Activated CD4-positive, alpha-beta memory T cell treated with anti-CD3 and anti-CD28 coated beads for 36 hours (primary cell): ENCODE data around the gene OGDHL. TPM values are rescaled to one million over a fixed set of nuclear protein-coding genes. Genes with fewer than 3 reads are reported as not detected.

Experiments used
- CTCF ChIA-PET: fragments of 350-600 bp; sonication (Branson Sonifier 250); formaldehyde crosslinking; loops from one replicate; lab custom pipeline; 2021; ENCODE audit warnings: antibody characterized with exemption, inconsistent platforms; lab: Charles Lee
- POLR2A ChIA-PET: fragments of 350-600 bp; sonication (Branson Sonifier 250); formaldehyde crosslinking; loops from one replicate; lab custom pipeline; 2021; ENCODE audit warnings: antibody characterized with exemption; lab: Charles Lee
- DNase-seq: peaks from one replicate; pipeline ENCODE4 v3.0.0-alpha.2; 2020
- H3K27ac Mint-ChIP-seq: one replicate; pipeline ENCODE4 v1.8.0; 2021; ENCODE audit warnings: mixed read lengths
- H3K27me3 Mint-ChIP-seq: one replicate; pipeline ENCODE4 v1.8.0; 2021; ENCODE audit warnings: mixed read lengths
- H3K36me3 Mint-ChIP-seq: one replicate; pipeline ENCODE4 v1.8.0; 2021; ENCODE audit warnings: mixed read lengths
- H3K4me1 Mint-ChIP-seq: one replicate; pipeline ENCODE4 v1.8.0; 2021; ENCODE audit warnings: low read depth, mixed read lengths
- H3K4me3 Mint-ChIP-seq: one replicate; pipeline ENCODE4 v1.8.0; 2021; ENCODE audit warnings: mild to moderate bottlenecking, mixed read lengths
- H3K9me3 Mint-ChIP-seq: one replicate; pipeline ENCODE4 v1.8.0; 2021; ENCODE audit warnings: mixed read lengths
- intact Hi-C: fragments of 100-400 bp; cut with micrococcal nuclease; formaldehyde crosslinking; loops from one replicate; pipeline ENCODE4 v1.15.1; 2023
- total RNA-seq, 2 experiments: library from RNA; stranded (reverse); gene quantifications; one replicate each; pipeline ENCODE4 v1.2.3, GENCODE V29; 2021

Gene OGDHL
- total RNA-seq, 2 experiments from 2014 or later = 0.36 to 0.40 TPM

GRCh38 chr10:49743464-49744075 is 18.6 kb downstream of the OGDHL start:
- H3K4me1 Mint-ChIP-seq = no peaks in the 10 kb centered on the region
- no peaks in the 10 kb centered on the region for H3K27me3 Mint-ChIP-seq
- no peak for DNase-seq
- H3K9me3 Mint-ChIP-seq = no peaks in the 10 kb centered on the region
- intact Hi-C loops = no loop called here
- no peaks in the 10 kb centered on the region for H3K36me3 Mint-ChIP-seq
- no peak overlapping the region for H3K27ac Mint-ChIP-seq
- H3K4me3 Mint-ChIP-seq = no peak overlapping the region
- ChIA-PET CTCF (no interaction called here), POLR2A (no interaction called here)

- CTCF ChIA-PET = no interaction called here
- H3K27me3 Mint-ChIP-seq = no peaks in the 10 kb centered on the region
- H3K36me3 Mint-ChIP-seq = no peaks in the 10 kb centered on the region
- no peaks in the 10 kb centered on the region for H3K4me1 Mint-ChIP-seq
- H3K4me3 Mint-ChIP-seq = no peak overlapping the region
- POLR2A ChIA-PET = no interaction called here
- intact Hi-C loops = no loop called here
- no peak overlapping the region for H3K27ac Mint-ChIP-seq
- DNase-seq = no peak
- H3K9me3 Mint-ChIP-seq = no peaks in the 10 kb centered on the region
Observed at GRCh38 chr10:49742683-49743463, 19.2 kb downstream of the OGDHL start.

- H3K36me3 Mint-ChIP-seq = no peaks in the 10 kb centered on the region
- H3K9me3 Mint-ChIP-seq = no peaks in the 10 kb centered on the region
- intact Hi-C loops = no loop called here
- no peaks in the 10 kb centered on the region for H3K4me1 Mint-ChIP-seq
- ChIA-PET POLR2A (no interaction called here), CTCF (no interaction called here)
- H3K27me3 Mint-ChIP-seq = no peaks in the 10 kb centered on the region
- H3K27ac Mint-ChIP-seq = no peak overlapping the region
- H3K4me3 Mint-ChIP-seq = no peak overlapping the region
- DNase-seq = no peak
Observed at GRCh38 chr10:49741108-49741995, 20.8 kb downstream of the OGDHL start.

- no peak overlapping the region for H3K4me3 Mint-ChIP-seq
- DNase-seq = no peak
- H3K4me1 Mint-ChIP-seq = no peaks in the 10 kb centered on the region
- no peaks in the 10 kb centered on the region for H3K36me3 Mint-ChIP-seq
- no peak overlapping the region for H3K27ac Mint-ChIP-seq
- intact Hi-C loops = no loop called here
- H3K9me3 Mint-ChIP-seq = no peaks in the 10 kb centered on the region
- POLR2A ChIA-PET = no interaction called here
- no peaks in the 10 kb centered on the region for H3K27me3 Mint-ChIP-seq
- CTCF ChIA-PET = no interaction called here
Observed at GRCh38 chr10:49740346-49741107, 21.6 kb downstream of the OGDHL start.

GRCh38 chr10:49739426-49739825 is 22.7 kb downstream of the OGDHL start:
- ChIA-PET POLR2A (no interaction called here), CTCF (no interaction called here)
- H3K27me3 Mint-ChIP-seq = no peaks in the 10 kb centered on the region
- H3K9me3 Mint-ChIP-seq = no peaks in the 10 kb centered on the region
- H3K4me1 Mint-ChIP-seq = no peaks in the 10 kb centered on the region
- H3K4me3 Mint-ChIP-seq = no peak overlapping the region
- H3K27ac Mint-ChIP-seq = no peak overlapping the region
- intact Hi-C loops = no loop called here
- no peak for DNase-seq
- H3K36me3 Mint-ChIP-seq = no peaks in the 10 kb centered on the region

- intact Hi-C loops = no loop called here
- no peaks in the 10 kb centered on the region for H3K4me1 Mint-ChIP-seq
- H3K27ac Mint-ChIP-seq = no peak overlapping the region
- H3K27me3 Mint-ChIP-seq = no peaks in the 10 kb centered on the region
- no peaks in the 10 kb centered on the region for H3K36me3 Mint-ChIP-seq
- CTCF ChIA-PET = no interaction called here
- no peak for DNase-seq
- H3K9me3 Mint-ChIP-seq = no peaks in the 10 kb centered on the region
- POLR2A ChIA-PET = no interaction called here
- H3K4me3 Mint-ChIP-seq = no peak overlapping the region
Observed at GRCh38 chr10:49738616-49739360, 23.3 kb downstream of the OGDHL start.

GRCh38 chr10:49737474-49738201 is 24.5 kb downstream of the OGDHL start:
- Mint-ChIP-seq H3K36me3 (no peaks in the 10 kb centered on the region), H3K4me3 (no peak overlapping the region), H3K9me3 (no peaks in the 10 kb centered on the region), H3K27me3 (no peaks in the 10 kb centered on the region), H3K27ac (no peak overlapping the region), H3K4me1 (no peaks in the 10 kb centered on the region)
- DNase-seq = no peak
- intact Hi-C loops = no loop called here
- CTCF ChIA-PET = no interaction called here
- POLR2A ChIA-PET = no interaction called here

GRCh38 chr10:49736564-49737113 is 25.5 kb downstream of the OGDHL start:
- CTCF ChIA-PET = no interaction called here
- H3K36me3 Mint-ChIP-seq = no peaks in the 10 kb centered on the region
- no peaks in the 10 kb centered on the region for H3K9me3 Mint-ChIP-seq
- no peak for DNase-seq
- H3K27ac Mint-ChIP-seq = no peak overlapping the region
- POLR2A ChIA-PET = no interaction called here
- intact Hi-C loops = no loop called here
- no peaks in the 10 kb centered on the region for H3K4me1 Mint-ChIP-seq
- no peaks in the 10 kb centered on the region for H3K27me3 Mint-ChIP-seq
- no peak overlapping the region for H3K4me3 Mint-ChIP-seq

GRCh38 chr10:49735848-49736563 is 26.1 kb downstream of the OGDHL start:
- POLR2A ChIA-PET = no interaction called here
- CTCF ChIA-PET = no interaction called here
- no peaks in the 10 kb centered on the region for H3K9me3 Mint-ChIP-seq

GRCh38 chr10:49735161-49735560 is 27.0 kb downstream of the OGDHL start:
- H3K27ac Mint-ChIP-seq = no peak overlapping the region
- no peaks in the 10 kb centered on the region for H3K4me1 Mint-ChIP-seq
- DNase-seq = no peak
- ChIA-PET CTCF (no interaction called here), POLR2A (no interaction called here)
- no peaks in the 10 kb centered on the region for H3K9me3 Mint-ChIP-seq
- H3K36me3 Mint-ChIP-seq = no peaks in the 10 kb centered on the region
- H3K27me3 Mint-ChIP-seq = no peaks in the 10 kb centered on the region
- no peak overlapping the region for H3K4me3 Mint-ChIP-seq
- intact Hi-C loops = no loop called here

More at GRCh38 chr10:49735848-49736563, 26.1 kb downstream of the OGDHL start:
- H3K36me3 Mint-ChIP-seq = no peaks in the 10 kb centered on the region
- no peak for DNase-seq
- H3K4me1 Mint-ChIP-seq = no peaks in the 10 kb centered on the region
- intact Hi-C loops = no loop called here
- H3K4me3 Mint-ChIP-seq = no peak overlapping the region
- no peak overlapping the region for H3K27ac Mint-ChIP-seq
- no peaks in the 10 kb centered on the region for H3K27me3 Mint-ChIP-seq
